T-helper 22 cell (primary cell): ENCODE data around the gene POC1A.
"Not testable (repeated sequence)": the region's sequence is repeated elsewhere in the genome, so short reads cannot be mapped to it uniquely, and the experiment has no call there.

Source experiments
- DNase-seq: peaks from one replicate; pipeline ENCODE4 v3.0.0-alpha.2; 2020; ENCODE audit warnings: low read depth

Gene POC1A

GRCh38 chr3:52183786-52184445 is 29.7 kb upstream of the POC1A start:
- no peak for DNase-seq

GRCh38 chr3:52182691-52183090 is 28.5 kb upstream of the POC1A start:
- DNase-seq, result no peak

DNA sequence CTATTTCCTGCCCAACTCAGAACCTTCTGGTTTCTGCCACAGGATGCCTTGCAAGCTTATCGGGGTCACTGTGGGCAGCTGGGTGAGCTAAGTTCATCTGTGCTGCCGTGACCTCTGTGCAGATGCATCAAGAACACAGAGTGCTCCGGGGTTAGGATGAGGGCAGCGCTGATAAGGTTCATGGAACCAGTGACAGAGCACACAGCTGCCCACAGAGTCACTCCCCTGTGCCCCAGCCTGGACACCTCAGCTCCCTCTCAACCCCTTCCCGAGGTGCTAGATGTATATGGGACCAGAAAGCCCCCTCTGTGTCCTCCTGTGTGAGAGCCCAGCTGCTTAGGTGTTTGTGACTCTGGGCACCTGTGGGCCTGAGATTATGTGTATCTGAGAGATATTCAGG is 28.0 kb upstream of the POC1A start:
- no peak for DNase-seq

DNA sequence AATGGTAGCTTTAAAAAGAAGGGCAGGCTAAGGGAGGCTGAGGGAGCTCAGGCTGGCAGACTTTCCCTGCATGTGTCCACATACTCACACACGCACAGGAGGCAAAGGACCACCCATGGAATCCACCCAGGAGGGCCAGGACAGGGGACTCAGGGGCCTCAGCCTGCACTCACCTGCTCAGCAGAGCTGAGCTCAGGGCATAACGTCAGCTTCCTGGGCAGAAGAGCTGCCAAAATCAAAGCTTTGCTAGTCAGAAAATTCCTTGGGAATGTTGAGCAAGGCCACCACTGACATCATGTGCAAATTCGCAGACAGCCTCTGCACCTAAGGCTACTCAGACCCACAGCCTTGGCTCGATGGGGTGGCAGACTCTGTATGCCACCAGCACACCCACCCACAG is 27.3 kb upstream of the POC1A start:
- no peak for DNase-seq

- no peak for DNase-seq
These were observed 24.3 kb upstream of the POC1A start for GRCh38 chr3:52178537-52178936.

DNA sequence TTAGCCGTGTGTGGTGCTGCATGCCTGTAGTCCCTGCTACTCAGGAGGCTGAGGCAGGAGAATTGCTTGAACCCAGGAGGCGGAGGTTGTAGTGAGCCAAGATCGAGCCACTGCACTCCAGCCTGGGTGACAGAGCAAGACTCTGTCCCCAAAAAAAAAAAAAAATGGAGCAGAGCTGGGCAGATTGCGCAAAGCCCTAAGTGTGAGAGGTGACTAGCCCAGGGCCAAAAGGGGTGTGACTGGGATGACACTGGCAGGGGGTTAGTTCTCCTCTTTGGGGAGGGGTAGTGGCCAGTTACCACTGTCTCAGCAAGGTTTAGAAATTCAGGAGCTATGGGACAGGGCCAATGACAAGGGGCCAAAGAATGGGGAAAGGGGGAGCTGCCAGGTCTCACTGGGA is 23.9 kb upstream of the POC1A start:
- not testable (repeated sequence) for DNase-seq

DNA sequence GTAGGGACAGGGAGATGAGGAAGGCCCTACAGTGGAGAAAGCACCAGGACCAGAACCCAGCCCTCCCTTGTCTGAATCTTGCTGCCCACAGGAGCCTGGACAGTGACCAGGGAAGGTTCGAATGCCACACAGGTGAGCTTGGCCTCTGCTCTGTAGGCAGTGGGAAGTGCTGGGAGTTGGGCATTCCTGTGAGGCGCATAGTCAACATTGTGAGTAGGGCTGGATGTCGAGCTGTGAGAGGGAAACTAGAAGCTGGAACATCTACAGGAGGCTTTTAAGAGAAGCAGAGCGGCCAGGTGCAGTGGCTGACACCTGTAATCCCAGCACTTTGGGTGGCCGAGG is 23.4 kb upstream of the POC1A start:
- DNase-seq, result no peak

DNA sequence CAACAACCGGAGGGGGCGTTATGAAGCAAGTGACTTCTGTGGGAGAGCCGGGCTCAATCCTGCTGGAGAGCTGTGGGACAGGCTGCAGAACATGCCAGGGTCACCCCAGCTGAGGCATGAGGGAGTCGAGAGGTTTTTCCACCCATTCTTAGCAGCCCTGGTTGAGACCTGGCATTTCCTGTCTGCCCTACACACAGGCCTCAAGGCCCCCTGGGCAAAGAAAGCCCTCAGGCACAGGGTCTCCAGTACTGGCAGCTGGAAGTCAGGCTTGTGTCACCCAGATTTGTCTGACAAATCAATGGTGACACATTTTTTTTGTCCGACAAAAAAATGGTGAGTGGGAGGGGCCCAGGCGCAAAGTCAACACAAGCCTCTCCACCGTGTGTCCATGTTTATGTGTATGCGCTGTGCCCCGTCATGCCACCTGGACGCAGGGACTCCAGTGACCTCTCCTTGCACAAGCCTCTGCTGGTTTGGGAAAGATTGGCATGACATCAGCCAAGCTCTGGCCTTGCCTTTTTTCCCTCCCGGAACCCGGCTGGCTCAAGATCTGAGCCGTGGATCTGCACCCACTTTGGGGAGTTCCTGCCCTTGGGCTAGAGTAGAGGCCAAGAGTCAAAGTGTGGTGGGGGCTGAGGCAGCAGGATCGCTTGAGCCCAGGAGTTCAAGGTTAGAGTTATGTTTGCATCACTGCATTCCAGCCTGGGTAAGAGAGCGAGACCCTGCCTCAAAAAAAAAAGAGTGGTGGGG is 22.9 kb upstream of the POC1A start:
- DNase-seq, result no peak

GRCh38 chr3:52176180-52176752 is 22.0 kb upstream of the POC1A start:
- no peak for DNase-seq

DNA sequence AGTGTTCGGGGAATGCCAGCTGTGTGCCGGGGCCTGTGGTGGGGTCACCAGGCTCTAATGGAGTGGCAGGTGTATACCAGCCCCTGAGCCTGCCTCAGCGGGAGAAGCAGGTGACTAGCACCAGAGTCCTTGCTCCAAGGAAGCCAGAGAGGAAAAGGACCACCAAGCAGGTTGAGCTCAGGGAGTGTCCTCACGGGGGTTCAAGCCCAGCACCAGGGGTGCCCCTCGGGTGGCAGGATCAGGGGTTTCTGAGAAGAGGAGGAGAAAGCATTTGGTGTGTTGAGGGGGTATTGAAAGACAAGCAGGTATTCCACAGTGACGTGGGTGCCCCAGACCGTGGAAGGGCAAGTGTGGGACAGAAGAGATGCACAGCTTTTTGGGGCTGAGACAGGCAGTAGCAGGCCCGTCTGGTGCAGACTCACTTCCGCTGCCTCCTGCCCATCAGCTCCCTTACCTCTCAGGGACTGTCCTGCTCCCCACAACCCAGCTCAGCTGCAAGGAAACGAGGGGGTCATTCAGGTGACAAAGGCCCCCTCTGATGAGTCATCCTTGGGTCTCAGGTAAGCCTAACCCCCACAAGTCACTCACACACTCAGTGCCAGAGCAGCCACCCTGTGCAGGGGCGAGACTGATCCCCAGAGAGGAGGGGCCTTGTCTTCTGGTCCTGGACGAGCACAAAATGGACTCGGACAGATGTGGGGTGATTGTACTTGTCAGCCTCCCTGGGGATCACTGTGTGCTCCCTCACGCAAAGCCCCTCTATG is 21.4 kb upstream of the POC1A start:
- DNase-seq, result no peak

GRCh38 chr3:52174896-52175295 is 20.7 kb upstream of the POC1A start:
- DNase-seq, result no peak

GRCh38 chr3:52173101-52173500 is 18.9 kb upstream of the POC1A start:
- no peak for DNase-seq

DNA sequence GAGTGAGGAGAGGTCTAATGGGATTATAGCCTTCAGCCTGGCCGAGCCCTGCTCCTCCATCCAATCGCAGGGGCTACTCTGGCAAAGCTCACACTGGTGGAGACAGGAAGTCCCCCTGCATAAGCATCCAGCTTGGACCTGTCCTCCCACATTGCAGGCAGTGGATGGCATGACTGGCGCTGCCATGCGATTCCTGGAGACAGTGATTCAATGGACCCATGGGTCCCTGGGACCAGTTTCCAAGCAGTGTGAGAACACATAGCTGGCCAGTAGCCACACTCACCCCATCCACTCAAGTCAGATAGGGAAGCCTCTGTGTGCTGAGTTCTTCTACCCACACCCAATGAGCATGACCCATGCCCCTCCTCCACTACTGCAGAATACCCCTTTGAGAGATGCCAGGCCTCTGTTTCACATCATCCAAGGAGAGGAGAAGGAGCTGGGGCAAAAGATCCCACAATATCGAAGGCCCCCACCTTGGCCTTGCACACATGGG is 18.1 kb upstream of the POC1A start:
- no peak for DNase-seq

GRCh38 chr3:52171514-52172261 is 17.5 kb upstream of the POC1A start:
- no peak for DNase-seq

- not testable (repeated sequence) for DNase-seq
These were observed 16.0 kb upstream of the POC1A start for GRCh38 chr3:52170217-52170616.

- DNase-seq, result no peak
These were observed 13.0 kb upstream of the POC1A start for GRCh38 chr3:52167240-52167639.

- DNase-seq, result no peak
These were observed 8.1 kb upstream of the POC1A start for GRCh38 chr3:52162250-52162872.

- DNase-seq, result no peak
These were observed 5.3 kb upstream of the POC1A start for GRCh38 chr3:52159503-52159902.

- no peak for DNase-seq
These were observed 1.7 kb upstream of the POC1A start for GRCh38 chr3:52155912-52156311.

DNA sequence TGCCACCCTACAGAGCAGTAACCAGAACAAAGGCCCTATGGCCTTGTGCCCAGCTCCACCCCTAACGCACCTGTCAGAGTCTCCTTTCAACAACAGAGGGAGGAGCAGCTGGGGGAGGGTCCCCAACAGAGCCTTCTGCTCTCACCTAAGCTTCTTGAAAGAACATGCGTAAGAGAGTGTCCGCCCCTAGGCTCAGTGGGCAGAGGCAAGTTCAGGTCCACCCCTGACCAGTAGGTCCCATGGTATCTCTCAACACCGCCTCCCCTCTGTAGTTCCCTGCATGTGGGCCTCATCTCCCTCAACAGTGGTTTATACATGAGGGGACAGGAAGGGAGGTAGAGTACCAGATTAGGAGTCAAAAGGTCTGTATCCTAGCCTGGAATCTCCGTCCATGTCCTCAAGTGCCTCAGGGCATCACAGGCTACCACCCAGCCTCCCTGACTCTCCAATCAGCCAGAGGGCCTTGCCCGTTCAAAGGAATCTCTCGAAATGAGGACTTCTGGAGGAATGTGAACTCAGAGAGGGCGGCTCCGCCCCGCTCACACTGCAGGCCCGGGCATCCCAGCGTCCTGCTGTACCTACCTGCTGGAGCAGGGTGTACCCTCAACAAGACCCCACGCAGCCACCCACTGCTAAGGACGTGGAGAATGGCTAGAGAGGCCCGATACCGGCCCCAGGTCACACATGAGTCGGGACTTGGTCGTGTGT is 680 bp downstream of the POC1A start:
- DNase-seq, result no peak

DNA sequence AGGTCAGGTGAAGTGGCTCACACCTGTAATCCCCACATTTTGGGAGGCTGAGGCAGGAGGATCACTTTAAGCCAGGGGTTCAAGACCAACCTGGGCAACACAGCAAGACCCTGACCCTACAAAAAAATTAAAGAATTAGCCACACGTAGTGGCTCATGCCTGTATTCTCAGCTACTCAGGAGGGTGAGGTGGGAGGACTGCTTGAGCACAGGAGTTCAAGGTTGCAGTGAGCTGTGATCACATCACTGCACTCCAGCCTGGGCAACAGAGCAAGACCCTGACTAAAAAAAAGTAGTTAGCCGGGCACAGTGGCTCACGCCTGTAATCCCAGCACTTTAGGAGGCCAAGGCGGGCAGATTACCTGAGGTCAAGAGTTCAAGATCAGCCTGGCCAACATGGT is 2.2 kb downstream of the POC1A start:
- not testable (repeated sequence) for DNase-seq
